HG03439 (cell line): ENCODE data around the gene PPP1R16B.
A peak's percentile ranks its signal among the peaks of the same experiment; 100 is the strongest.

ENCODE experiments used
- ATAC-seq: cut with Tn5 transposase; IDR thresholded peaks from one replicate; pipeline ENCODE4 v1.9.1; 2021; ENCODE audit warnings: mild to moderate bottlenecking, moderate library complexity; ENCODE audit not compliant: unreplicated experiment

PPP1R16B gene

GRCh38 chr20:38893565-38894090, 88.1 kb downstream of the PPP1R16B start:
- no peak for ATAC-seq

GRCh38 chr20:38894091-38894847, 88.8 kb downstream of the PPP1R16B start:
- no peak for ATAC-seq

DNA sequence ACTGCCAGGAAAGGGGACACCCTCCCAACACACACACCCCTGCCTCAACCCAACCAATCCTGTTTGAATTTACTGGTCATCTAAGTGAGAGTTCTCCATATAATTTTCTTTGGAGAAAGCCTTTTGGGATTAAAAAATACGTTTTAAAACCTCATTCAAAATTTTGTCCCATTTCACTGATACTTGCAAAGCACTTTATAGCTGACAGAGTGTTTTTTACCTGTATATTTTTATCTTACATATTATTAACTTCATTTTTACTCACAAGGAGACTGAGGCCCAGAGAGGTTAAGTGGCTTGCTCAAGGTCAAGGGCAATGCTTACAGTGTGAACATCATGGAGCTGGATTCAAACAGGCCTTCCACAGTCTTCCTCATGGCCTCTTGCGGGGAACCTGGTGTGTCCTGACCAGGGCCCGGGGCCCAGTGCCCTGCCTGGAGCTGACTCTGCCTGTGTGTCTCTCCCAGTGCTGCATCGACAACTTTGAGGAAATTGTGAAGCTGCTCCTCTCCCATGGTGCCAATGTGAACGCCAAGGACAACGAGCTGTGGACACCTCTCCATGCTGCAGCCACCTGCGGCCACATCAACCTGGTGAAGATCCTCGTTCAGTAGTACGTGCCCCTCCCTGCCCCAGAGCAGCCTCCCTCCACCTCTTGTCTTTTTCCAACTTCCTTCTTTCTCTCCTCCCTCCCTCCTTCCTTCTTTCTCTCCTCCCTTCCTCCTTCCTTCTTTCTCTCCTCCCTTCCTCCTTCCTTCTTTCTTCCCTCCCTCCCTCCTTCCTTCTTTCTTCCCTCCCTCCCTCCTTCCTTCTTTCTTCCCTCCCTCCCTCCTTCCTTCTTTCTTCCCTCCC, 89.8 kb downstream of the PPP1R16B start:
- ATAC-seq, result no peak

DNA sequence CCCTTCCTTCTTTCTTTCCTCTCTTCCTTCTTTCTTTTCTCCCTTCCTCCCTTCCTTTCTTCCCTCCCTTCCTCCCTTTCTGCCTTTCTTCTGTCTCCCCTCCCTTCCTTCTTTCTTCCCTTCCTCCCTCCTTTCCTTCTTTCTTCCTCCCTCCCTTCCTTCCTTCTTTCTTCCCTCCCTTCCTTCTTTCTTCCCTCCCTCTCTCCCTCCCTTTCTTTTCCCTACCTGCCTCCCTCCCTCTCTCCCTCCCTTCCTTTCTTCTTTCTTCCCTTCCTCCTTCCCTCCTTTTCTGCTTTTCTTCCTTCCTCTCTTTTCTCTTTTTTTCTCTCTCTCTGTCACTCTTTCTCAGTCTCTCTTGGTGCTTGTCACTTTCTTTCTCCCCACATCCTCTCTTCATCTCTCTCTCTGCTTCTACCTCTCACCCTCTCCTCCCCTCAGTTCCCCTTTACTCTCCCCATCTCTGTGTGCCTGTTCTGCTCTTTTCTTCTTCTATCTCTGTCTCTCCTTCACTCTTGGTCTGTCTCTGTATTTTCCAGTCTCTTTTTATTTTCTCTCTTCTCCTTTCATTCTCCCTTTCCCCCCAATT, 90.6 kb downstream of the PPP1R16B start:
- no peak for ATAC-seq

GRCh38 chr20:38897267-38897666, 91.8 kb downstream of the PPP1R16B start:
- ATAC-seq, result no peak

GRCh38 chr20:38900606-38901005, 95.1 kb downstream of the PPP1R16B start:
- ATAC-seq, result no peak

DNA sequence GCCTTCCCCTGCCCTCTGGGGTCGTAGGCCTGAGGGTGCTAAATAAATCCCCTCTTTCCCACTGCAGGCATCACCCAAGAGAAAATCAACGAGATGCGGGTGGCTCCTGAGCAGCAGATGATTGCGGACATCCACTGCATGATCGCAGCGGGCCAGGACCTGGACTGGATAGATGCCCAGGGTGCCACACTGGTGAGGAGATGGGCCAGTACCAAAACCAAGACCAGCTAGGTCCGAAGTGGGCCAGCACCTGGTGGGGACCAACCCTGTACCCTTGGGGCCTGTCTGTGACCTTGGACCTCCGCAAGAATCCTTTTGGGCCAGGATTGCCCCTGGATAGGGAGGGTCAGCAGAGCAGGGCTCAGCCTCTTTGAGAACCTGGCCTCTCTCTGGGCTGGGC, 97.1 kb downstream of the PPP1R16B start:
- ATAC-seq, result no peak

DNA sequence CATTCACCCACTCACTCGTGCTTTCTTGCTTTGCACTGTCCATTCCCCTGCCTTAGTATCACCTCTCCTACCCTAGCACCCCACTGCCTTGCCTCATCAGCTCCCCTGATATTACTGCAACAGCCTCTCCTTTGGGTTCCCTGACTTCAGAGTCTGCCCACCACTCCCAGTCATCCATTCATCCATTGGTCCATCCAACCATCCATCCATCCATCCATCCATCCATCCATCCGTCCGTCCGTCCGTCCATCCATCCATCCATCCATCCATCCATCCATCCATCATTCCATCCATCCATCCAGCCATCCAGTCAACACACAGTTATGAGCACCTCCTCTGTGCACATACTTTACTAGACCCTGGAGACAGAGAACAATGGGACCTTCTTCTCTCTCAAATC, 97.8 kb downstream of the PPP1R16B start:
- ATAC-seq, result no peak

DNA sequence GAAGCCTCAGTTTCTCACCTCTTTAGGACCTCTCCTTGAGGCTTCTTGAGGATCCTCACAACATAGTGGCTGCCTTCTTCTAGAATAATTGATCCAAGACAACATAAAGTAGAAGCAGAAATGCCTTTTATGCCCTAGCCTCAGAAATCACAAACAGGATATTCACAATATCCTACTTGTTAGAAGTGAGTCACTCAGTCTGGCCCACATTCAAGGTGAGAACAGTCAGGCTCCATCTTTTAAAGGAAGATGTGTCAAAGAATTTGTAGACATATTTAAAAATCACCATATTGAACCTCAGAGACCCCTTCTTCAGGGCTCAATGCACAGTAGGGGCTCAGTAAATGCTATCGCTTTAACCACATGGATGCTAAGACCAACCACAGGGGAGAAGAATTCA, 99.9 kb downstream of the PPP1R16B start:
- no peak for ATAC-seq

DNA sequence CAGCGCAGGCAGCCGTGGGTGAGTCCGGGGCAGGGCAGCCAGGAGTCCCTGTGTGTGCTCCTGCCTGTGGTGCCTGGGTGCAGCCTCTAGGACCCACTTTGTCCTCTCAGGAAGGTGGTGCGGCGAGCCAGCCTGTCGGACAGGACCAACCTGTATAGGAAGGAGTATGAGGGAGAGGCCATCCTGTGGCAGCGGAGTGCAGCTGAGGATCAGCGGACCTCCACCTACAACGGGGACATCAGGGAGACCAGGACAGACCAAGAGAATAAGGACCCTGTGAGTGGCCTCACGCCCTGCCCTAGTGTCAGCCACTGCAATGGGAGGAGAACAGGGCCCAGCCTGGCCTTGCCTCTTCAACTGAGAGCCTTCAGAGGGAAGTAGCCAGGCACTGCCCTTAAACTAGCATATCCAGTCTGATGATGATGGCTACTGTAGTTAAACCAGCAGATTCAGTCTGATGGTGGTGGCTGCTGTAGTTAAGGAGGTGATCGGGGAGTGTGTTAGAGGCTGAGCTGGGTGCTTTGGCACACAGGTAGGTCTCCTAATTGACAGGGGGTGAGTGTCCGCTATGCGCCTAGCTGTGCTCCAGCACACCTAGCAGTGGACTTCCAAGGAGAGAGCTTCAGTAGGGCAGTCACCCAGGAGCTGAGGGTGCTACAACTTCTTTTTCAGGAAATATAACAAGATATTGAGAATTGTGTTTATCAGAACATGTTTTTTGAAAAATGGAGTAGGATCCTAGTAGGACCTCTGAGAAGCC, 102.6 kb downstream of the PPP1R16B start:
- ATAC-seq, result no peak

DNA sequence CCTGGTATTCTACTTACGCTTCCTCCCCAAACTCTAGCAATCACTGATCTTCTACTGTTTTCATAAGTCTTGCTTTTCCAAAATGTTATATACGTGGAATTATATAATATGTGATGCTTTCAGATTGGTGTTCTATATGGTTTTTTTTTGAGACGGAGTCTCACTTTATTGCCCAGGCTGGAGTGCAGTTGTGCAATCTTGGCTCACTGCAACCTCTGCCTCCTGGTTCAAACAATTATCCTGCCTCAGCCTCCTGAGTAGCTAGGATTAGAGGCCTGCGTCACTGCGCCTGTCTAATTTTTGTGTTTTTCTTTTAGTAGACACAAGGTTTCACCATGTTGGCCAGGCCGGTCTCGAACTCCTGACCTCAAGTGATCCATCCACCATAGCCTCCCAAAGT, 109.9 kb downstream of the PPP1R16B start:
- no peak for ATAC-seq

DNA sequence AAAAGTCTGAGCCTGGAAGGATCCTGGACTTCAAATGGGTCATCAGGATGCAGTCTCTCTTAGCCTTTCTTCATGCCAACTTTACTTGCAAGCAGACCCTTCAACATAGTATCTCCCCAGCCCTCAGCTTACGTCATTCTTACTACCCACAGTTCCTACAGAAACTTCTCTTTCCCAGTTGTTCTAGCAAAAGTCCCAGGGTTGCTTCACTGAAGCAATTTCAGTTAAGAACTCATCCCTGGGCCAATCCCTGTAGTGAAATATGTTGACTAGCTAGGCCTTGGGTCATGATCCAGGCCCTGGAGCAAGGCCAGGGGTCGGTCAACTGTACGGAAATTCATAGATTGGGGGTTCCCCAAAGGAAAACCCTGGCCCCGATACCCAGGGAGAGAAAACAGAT, 112.2 kb downstream of the PPP1R16B start:
- ATAC-seq, result no peak

GRCh38 chr20:38918172-38918571, 112.7 kb downstream of the PPP1R16B start:
- no peak for ATAC-seq

- no peak for ATAC-seq
Measured at GRCh38 chr20:38919683-38920082, 114.2 kb downstream of the PPP1R16B start.

DNA sequence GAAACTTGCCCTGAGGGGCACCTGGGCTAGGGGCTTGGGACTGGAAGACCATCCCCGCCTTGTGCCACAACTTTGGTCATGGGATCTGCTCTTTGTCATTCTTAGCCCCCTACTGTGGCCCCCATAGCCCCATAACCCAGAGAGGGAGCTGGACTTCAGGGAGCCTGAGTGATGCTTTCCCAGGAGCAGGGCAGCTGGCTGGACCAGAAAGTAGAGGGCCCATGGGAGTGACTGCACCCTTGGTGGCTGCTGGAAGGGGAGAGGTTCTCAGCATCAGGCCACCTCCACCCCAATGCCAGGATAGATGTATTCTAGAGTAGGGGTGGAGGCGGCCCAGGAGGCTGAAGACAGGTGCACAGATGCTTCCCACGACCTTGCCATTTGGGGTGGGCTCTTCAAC, 114.9 kb downstream of the PPP1R16B start:
- no peak for ATAC-seq

- ATAC-seq, result no peak
Measured at GRCh38 chr20:38920851-38921250, 115.4 kb downstream of the PPP1R16B start.

DNA sequence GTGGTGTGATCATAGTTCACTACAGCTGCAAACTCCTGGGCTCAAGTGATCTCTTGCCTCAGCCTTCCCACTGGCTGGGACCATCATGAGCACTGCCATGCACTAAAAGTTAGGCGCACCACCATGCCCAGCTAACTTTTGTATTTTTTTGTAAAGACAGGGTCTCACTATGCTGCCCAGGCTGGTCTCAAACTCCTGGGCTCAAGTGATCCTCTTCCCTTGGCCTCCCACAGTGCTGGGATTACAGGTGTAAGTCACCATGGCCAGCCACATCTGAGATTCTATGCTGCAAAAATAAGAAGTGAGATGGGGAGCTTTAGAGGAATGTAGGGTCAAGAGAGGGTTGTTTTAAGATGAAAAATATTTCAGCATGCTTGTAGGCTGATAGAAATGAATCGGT, 119.2 kb downstream of the PPP1R16B start:
- ATAC-seq, result no peak

DNA sequence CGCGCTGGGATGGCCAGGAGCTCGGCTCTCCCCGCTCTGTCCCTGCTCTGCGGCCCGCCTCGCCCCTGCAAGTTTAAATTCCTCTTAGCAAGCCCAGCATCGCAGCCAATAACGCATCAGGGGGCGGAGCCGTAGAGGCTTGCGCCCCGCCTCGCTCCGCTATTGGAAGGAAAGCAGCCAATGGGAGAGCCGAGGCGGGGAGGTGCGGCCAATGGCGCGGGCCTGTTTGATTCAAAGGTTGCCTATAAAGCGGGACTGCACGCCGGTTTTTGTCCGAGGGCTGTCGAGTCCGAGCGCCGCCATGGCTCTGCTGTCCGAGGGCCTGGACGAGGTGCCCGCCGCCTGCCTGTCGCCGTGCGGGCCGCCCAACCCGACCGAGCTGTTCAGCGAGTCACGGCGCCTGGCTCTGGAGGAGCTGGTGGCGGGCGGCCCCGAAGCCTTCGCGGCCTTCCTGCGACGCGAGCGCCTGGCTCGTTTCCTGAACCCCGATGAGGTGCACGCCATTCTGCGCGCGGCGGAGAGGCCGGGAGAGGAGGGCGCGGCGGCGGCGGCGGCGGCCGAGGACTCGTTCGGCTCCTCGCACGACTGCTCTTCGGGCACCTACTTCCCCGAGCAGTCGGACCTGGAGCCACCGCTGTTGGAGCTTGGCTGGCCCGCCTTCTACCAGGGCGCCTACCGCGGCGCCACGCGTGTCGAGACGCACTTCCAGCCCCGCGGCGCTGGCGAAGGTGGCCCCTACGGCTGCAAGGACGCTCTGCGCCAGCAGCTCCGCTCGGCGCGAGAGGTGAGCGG, 120.8 kb downstream of the PPP1R16B start, which contains the start of gene FAM83D:
Gene FAM83D (plus strand): TSS at position 276 of the 792 bp plus-strand sequence. CDS start 26 bp downstream, at position 302.
- ATAC-seq, result peak; percentile 88

- peak; percentile 9 for ATAC-seq
Measured at GRCh38 chr20:38926934-38927616, 121.6 kb downstream of the PPP1R16B start.
